HCT116 (cell line): ENCODE measurements around the gene SCRG1. TPM values are rescaled to one million over a fixed set of nuclear protein-coding genes. Genes with fewer than 3 reads are reported as not detected.

Experiments used
- ATAC-seq: fragments of 200-7000 bp; cut with Tn5 transposase; 2 replicates; pipeline ENCODE4 v1.9.1; 2020; ENCODE audit warnings: mild to moderate bottlenecking, moderate library complexity
- BruUV-seq: library from RNA; stranded (reverse); fragments of 400-500 nt; replicated peaks from 2 replicates; lab custom pipeline; 2021; lab: Mats Ljungman, UMichigan
- CTCF ChIA-PET: fragments of 300-600 bp; sonication (Branson Sonifier 250); formaldehyde crosslinking; loops from one replicate; lab custom pipeline; 2021; ENCODE audit warnings: antibody characterized with exemption; lab: Charles Lee
- POLR2A ChIA-PET: fragments of 300-600, 350-600 bp; sonication (Branson Sonifier 250); formaldehyde crosslinking; loops from one replicate; lab custom pipeline; 2021; ENCODE audit warnings: antibody characterized with exemption; lab: Charles Lee
- RAD21 ChIA-PET, 2 experiments: fragments of 300-600 bp; sonication (Branson Sonifier 250); formaldehyde crosslinking; loops; one replicate each; lab custom pipeline; 2023; ENCODE audit warnings: low total read pairs in 2 of 2; ENCODE audit not compliant: uncharacterized antibody in 2 of 2, unreplicated experiment in 2 of 2, low non-redundant PET in 1 of 2; lab: Charles Lee
- DNase-seq: peaks from one replicate; pipeline ENCODE4 v3.0.0-alpha.2; 2010; ENCODE audit warnings: low read depth, low spot score
- H2AFZ ChIP-seq: fragments of 200-600 bp; shearing (Covaris generic), sonication (generic); 2 replicates; pipeline ENCODE4 v1.6.1; 2017; ENCODE audit warnings: low read depth, mixed run types, mixed read lengths, antibody characterized with exemption, low read length; ENCODE audit not compliant: poor library complexity, severe bottlenecking
- H3K27ac ChIP-seq: 2 replicates; pipeline ENCODE4 v1.5.1; 2012; ENCODE audit warnings: low read depth, low read length
- H3K27me3 ChIP-seq: fragments of 200-600 bp; sonication (generic); 2 replicates; pipeline ENCODE4 v1.6.1; 2016; ENCODE audit warnings: mixed run types, low read length, mixed read lengths; ENCODE audit not compliant: insufficient read depth
- H3K36me3 ChIP-seq, 2 experiments: fragments of 200-500 bp in 1 of 2; fragments of 200-600 bp in 1 of 2; sonication (Bioruptor generic) in 1 of 2; sonication (generic) in 1 of 2; 2 replicates each; pipeline versions ENCODE4 v1.5.1 to v1.6.1; 2014 to 2016; ENCODE audit warnings: low read length in 2 of 2, inconsistent platforms in 1 of 2, mixed read lengths in 1 of 2, mixed run types in 1 of 2; ENCODE audit not compliant: insufficient read depth in 2 of 2, control insufficient read depth in 1 of 2
- H3K4me1 ChIP-seq, 2 experiments: fragments of 200-600 bp in 1 of 2; sonication (generic) in 1 of 2; 2 replicates each; pipeline versions ENCODE4 v1.5.1 to v1.6.1; 2012 to 2017; ENCODE audit warnings: low read length in 2 of 2, inconsistent platforms in 1 of 2, mild to moderate bottlenecking in 1 of 2, mixed read lengths in 1 of 2, mixed run types in 1 of 2, moderate library complexity in 1 of 2; ENCODE audit not compliant: insufficient read depth in 2 of 2, control insufficient read depth in 1 of 2
- H3K4me2 ChIP-seq: fragments of 200-600 bp; sonication (generic); 2 replicates; pipeline ENCODE4 v1.6.1; 2017; ENCODE audit warnings: mixed run types, low read length, mixed read lengths
- H3K4me3 ChIP-seq, 2 experiments: fragments of 200-600 bp in 1 of 2; sonication (generic) in 1 of 2; replicated peaks in 1 of 2; 2 replicates each; pipeline ENCODE4 v1.5.1; 2011 to 2016; ENCODE audit warnings: low read length in 2 of 2, control low read depth in 1 of 2, low read depth in 1 of 2, mild to moderate bottlenecking in 1 of 2, mixed read lengths in 1 of 2, mixed run types in 1 of 2
- H3K79me2 ChIP-seq: fragments of 200-600 bp; sonication (generic); 2 replicates; pipeline ENCODE4 v1.6.1; 2017; ENCODE audit warnings: mild to moderate bottlenecking, mixed run types, low read length, moderate library complexity, mixed read lengths; ENCODE audit not compliant: insufficient read depth
- H3K9ac ChIP-seq: fragments of 200-600 bp; sonication (generic); 2 replicates; pipeline ENCODE4 v1.6.1; 2016; ENCODE audit warnings: low read length, mixed read lengths
- H3K9me2 ChIP-seq: fragments of 200-600 bp; sonication (generic), shearing (Covaris generic); 2 replicates; pipeline ENCODE4 v1.6.1; 2017; ENCODE audit warnings: mixed run types, mild to moderate bottlenecking, moderate library complexity; ENCODE audit not compliant: insufficient read depth
- H3K9me3 ChIP-seq, 2 experiments: fragments of 200-500 bp in 1 of 2; fragments of 200-600 bp in 1 of 2; sonication (Bioruptor generic) in 1 of 2; sonication (generic) in 1 of 2; 2 replicates each; pipeline ENCODE4 v1.6.1; 2014 to 2017; ENCODE audit warnings: low read length in 2 of 2, mixed read lengths in 2 of 2, inconsistent platforms in 1 of 2, low read depth in 1 of 2, mild to moderate bottlenecking in 1 of 2, mixed run types in 1 of 2, moderate library complexity in 1 of 2; ENCODE audit not compliant: control insufficient read depth in 1 of 2, insufficient read depth in 1 of 2
- H4K20me1 ChIP-seq: fragments of 200-600 bp; sonication (generic), shearing (Covaris generic); 2 replicates; pipeline ENCODE4 v1.6.1; 2017; ENCODE audit warnings: mixed run types, mild to moderate bottlenecking, moderate library complexity; ENCODE audit not compliant: insufficient read depth
- ATF3 ChIP-seq: IDR thresholded peaks from 2 replicates; pipeline ENCODE4 v1.6.1; 2012
- CBX3 ChIP-seq: IDR thresholded peaks from 2 replicates; pipeline ENCODE4 v1.6.1; 2012; ENCODE audit warnings: low read depth
- CEBPB ChIP-seq: IDR thresholded peaks from 2 replicates; pipeline ENCODE4 v1.6.1; 2012; ENCODE audit warnings: low read depth
- ELF1 ChIP-seq: IDR thresholded peaks from 2 replicates; pipeline ENCODE4 v1.6.1; 2012; ENCODE audit warnings: low read depth, borderline replicate concordance
- EZH2 ChIP-seq: fragments of 200-600 bp; sonication (generic); IDR thresholded peaks from 2 replicates; pipeline ENCODE4 v1.6.1; 2017; ENCODE audit warnings: antibody characterized with exemption, mixed run types
- EZH2phosphoT487 ChIP-seq: fragments of 200-600 bp; IDR thresholded peaks from 2 replicates; pipeline ENCODE4 v1.6.1; 2018; ENCODE audit warnings: antibody characterized with exemption, borderline replicate concordance
- FOSL1 ChIP-seq: IDR thresholded peaks from 2 replicates; pipeline ENCODE4 v1.6.1; 2012; ENCODE audit warnings: low read depth
- JUND ChIP-seq: IDR thresholded peaks from 2 replicates; pipeline ENCODE4 v1.6.1; 2012
- MAX ChIP-seq: IDR thresholded peaks from 2 replicates; pipeline ENCODE4 v1.6.1; 2012
- POLR2A ChIP-seq: IDR thresholded peaks from 2 replicates; pipeline ENCODE4 v1.7.0; 2011; ENCODE audit warnings: borderline replicate concordance; ENCODE audit not compliant: insufficient read depth, insufficient read length; ENCODE audit errors: extremely low read depth
- POLR2AphosphoS5 ChIP-seq: IDR thresholded peaks from 2 replicates; pipeline ENCODE4 v1.6.1; 2011; ENCODE audit warnings: mild to moderate bottlenecking, low read depth, low read length, moderate library complexity
- SP1 ChIP-seq: IDR thresholded peaks from 2 replicates; pipeline ENCODE4 v1.6.1; 2012; ENCODE audit warnings: low read depth
- TCF7L2 ChIP-seq: IDR thresholded peaks from 2 replicates; pipeline ENCODE4 v1.7.0; 2011; ENCODE audit warnings: borderline replicate concordance, inconsistent platforms; ENCODE audit not compliant: insufficient read depth, insufficient read length; ENCODE audit errors: extremely low read depth
- YY1 ChIP-seq: IDR thresholded peaks from 2 replicates; pipeline ENCODE4 v1.6.1; 2011; ENCODE audit warnings: low read length, low read depth, moderate library complexity, mild to moderate bottlenecking; ENCODE audit not compliant: insufficient replicate concordance; ENCODE audit errors: extremely low read depth
- ZBTB33 ChIP-seq: IDR thresholded peaks from 2 replicates; pipeline ENCODE4 v1.6.1; 2011; ENCODE audit warnings: mild to moderate bottlenecking, low read length, moderate library complexity; ENCODE audit not compliant: insufficient replicate concordance; ENCODE audit errors: extremely low read depth
- ZFX ChIP-seq: fragments of 450-650 bp; IDR thresholded peaks from 2 replicates; pipeline ENCODE4 v1.6.1; 2017
- intact Hi-C: fragments of 100-400 bp; cut with micrococcal nuclease; formaldehyde crosslinking; loops from 2 replicates; pipeline ENCODE4 v1.10.0; 2022
- total RNA-seq: library from RNA; stranded (reverse); gene quantifications from one replicate; pipeline ENCODE4 v1.2.1, GENCODE V29; 2021; ENCODE audit not compliant: unreplicated experiment

Gene SCRG1
- total RNA-seq, 1 experiment from 2014 or later = not detected

GRCh38 chr4:173433447-173433846, 34.5 kb upstream of the SCRG1 start:
- Histone ChIP-seq H3K79me2 (no peaks in the 10 kb centered on the region), H3K9me2 (no peaks in the 10 kb centered on the region), H3K36me3 (no peaks in the 10 kb centered on the region), H3K27ac (no peak overlapping the region), H3K4me3 (no peak overlapping the region), H3K9me3 (no peaks in the 10 kb centered on the region), H4K20me1 (no peaks in the 10 kb centered on the region), H3K27me3 (no peaks in the 10 kb centered on the region), H3K4me2 (no peak overlapping the region), H3K4me1 (no peaks in the 10 kb centered on the region), H2AFZ (no peak overlapping the region), H3K9ac (no peak overlapping the region)
- intact Hi-C loops = no loop called here
- POLR2A ChIA-PET = no interaction called here
- no TSS peak for BruUV-seq
- no peak for DNase-seq
- ATAC-seq = no peak
- RAD21 ChIA-PET = no interaction called here
- TF ChIP-seq POLR2AphosphoS5 (no peak), ZFX (no peak), POLR2A (no peak), MAX (no peak), EZH2phosphoT487 (no peak), ELF1 (no peak), JUND (no peak), ATF3 (no peak), CEBPB (no peak), SP1 (no peak), ZBTB33 (no peak), EZH2 (no peak), CBX3 (no peak), TCF7L2 (no peak), YY1 (no peak), FOSL1 (no peak)
- CTCF ChIA-PET = no interaction called here
